GM19395 (cell line): ENCODE results near the gene GFOD1.

Experiments
- ATAC-seq: cut with Tn5 transposase; IDR thresholded peaks from one replicate; pipeline ENCODE4 v1.9.1; 2021; ENCODE audit warnings: mild to moderate bottlenecking, moderate library complexity; ENCODE audit not compliant: unreplicated experiment

Gene GFOD1

GRCh38 chr6:13360671-13361540 is 126.5 kb downstream of the GFOD1 start:
- ATAC-seq: no peak

- ATAC-seq: no peak
Measured at GRCh38 chr6:13359287-13359686, 128.1 kb downstream of the GFOD1 start.

GRCh38 chr6:13358511-13358910 is 128.9 kb downstream of the GFOD1 start:
- no peak for ATAC-seq

GRCh38 chr6:13357551-13358075 is 129.8 kb downstream of the GFOD1 start:
- no peak for ATAC-seq

- ATAC-seq: peak; percentile 92
Measured at GRCh38 chr6:13355999-13356785, 131.2 kb downstream of the GFOD1 start.

GRCh38 chr6:13355043-13355945 is 132.1 kb downstream of the GFOD1 start:
- peak; percentile 47 for ATAC-seq

- no peak for ATAC-seq
Measured at GRCh38 chr6:13354331-13355042, 132.9 kb downstream of the GFOD1 start.

GRCh38 chr6:13352165-13352564 is 135.2 kb downstream of the GFOD1 start:
- ATAC-seq: no peak

GRCh38 chr6:13351271-13351670 is 136.1 kb downstream of the GFOD1 start:
- no peak for ATAC-seq

GRCh38 chr6:13349811-13350506 is 137.4 kb downstream of the GFOD1 start:
- no peak for ATAC-seq

- ATAC-seq: no peak
Measured at GRCh38 chr6:13348334-13349113, 138.9 kb downstream of the GFOD1 start.

- no peak for ATAC-seq
Measured at GRCh38 chr6:13346245-13346644, 141.2 kb downstream of the GFOD1 start.

- ATAC-seq: no peak
Measured at GRCh38 chr6:13342414-13343019, 144.9 kb downstream of the GFOD1 start.

GRCh38 chr6:13339863-13340630 is 147.4 kb downstream of the GFOD1 start:
- no peak for ATAC-seq

GRCh38 chr6:13338038-13338437 is 149.4 kb downstream of the GFOD1 start:
- ATAC-seq: no peak

GRCh38 chr6:13336553-13336952 is 150.8 kb downstream of the GFOD1 start:
- no peak for ATAC-seq

- ATAC-seq: no peak
Measured at GRCh38 chr6:13334953-13335352, 152.4 kb downstream of the GFOD1 start.

- no peak for ATAC-seq
Measured at GRCh38 chr6:13332349-13332706, 155.1 kb downstream of the GFOD1 start.
